Psoas muscle (tissue), 8 donors: ENCODE measurements around the gene TTC21B. TPM values are rescaled to one million over a fixed set of nuclear protein-coding genes. Genes with fewer than 3 reads are reported as not detected.
"Not testable (repeated sequence)": the region's sequence is repeated elsewhere in the genome, so short reads cannot be mapped to it uniquely, and the experiment has no call there.

ENCODE experiments used
- ATAC-seq, 4 donors: fragments of 200-7000 bp; cut with Tn5 transposase; one replicate each; pipeline ENCODE4 v1.9.1; 2020; ENCODE audit warnings: moderate library complexity in 3 of 4, mild to moderate bottlenecking in 2 of 4
- DNase-seq, 2 donors: peaks; one replicate each; pipeline ENCODE4 v3.0.0-alpha.2; 2020
- H3K27ac ChIP-seq: fragments of 200-600 bp; one replicate; pipeline ENCODE4 v1.8.0; 2022
- H3K27me3 ChIP-seq, 3 donors: fragments of 200-600 bp in 1 of 3; one replicate each; pipeline versions ENCODE4 v1.6.1 to v1.8.0; 2013 to 2022; ENCODE audit warnings: low read length in 2 of 3, mild to moderate bottlenecking in 2 of 3, moderate library complexity in 1 of 3; ENCODE audit not compliant: insufficient read depth in 3 of 3
- H3K36me3 ChIP-seq, 2 donors: fragments of 200-600 bp in 1 of 2; one replicate each; pipeline versions ENCODE4 v1.6.1 to v1.8.0; 2013 to 2022; ENCODE audit warnings: low read depth in 1 of 2, mild to moderate bottlenecking in 1 of 2, moderate library complexity in 1 of 2; ENCODE audit not compliant: insufficient read depth in 1 of 2
- H3K4me1 ChIP-seq: fragments of 200-600 bp; one replicate; pipeline ENCODE4 v1.8.0; 2022
- H3K4me3 ChIP-seq: fragments of 200-600 bp; one replicate; pipeline ENCODE4 v1.8.0; 2022; ENCODE audit warnings: mild to moderate bottlenecking
- H3K9me3 ChIP-seq: fragments of 200-600 bp; one replicate; pipeline ENCODE4 v1.8.0; 2022
- WGBS, 3 donors: extraction: QIAGEN DNeasy Blood & Tissue Kit; methylation state at CpG; one replicate each; pipeline versions ENCODE4 v1.1.6 to v1.1.7; 2013; 5-methylcytosine and 5-hydroxymethylcytosine counted together
- intact Hi-C, 2 donors: fragments of 100-400 bp; cut with DNase I; formaldehyde crosslinking; loops; one replicate each; pipeline versions ENCODE4 v1.11.0 to v1.14.2; 2022
- polyA plus RNA-seq, 3 donors: library from polyadenylated mRNA; stranded (reverse); fragments of 200-250 nt; gene quantifications; one replicate each; pipeline ENCODE4 v1.2.3, GENCODE V29; 2013
- total RNA-seq, 4 donors: library from RNA; stranded (reverse); fragmentation: NEBNext Ultra II Directional in 2 of 4; extraction: Animal tissue kit (Norgen Biotek cat#: 25700) in 2 of 4; gene quantifications; one replicate each; pipeline versions ENCODE4 v1.2.1 to v1.2.4, GENCODE V29; 2021 to 2023
- TF ChIP-seq, protein P1 (sequence below): fragments of 200-600 bp; IDR thresholded peaks from one replicate; pipeline ENCODE4 v1.8.0; 2022; ENCODE audit warnings: antibody characterized with exemption
- donor health status: healthy with polysubstance abuse.
- donor health status: DM: no; HTN: no; CAD: no; lungs with moderate emphysema.
- donor health status: Bipolar disorder and iron deficiency.
- donor health status: healthy.
- donor health status: DM: yes; HTN: yes; CAD: no.
- donor health status: DM: no; HTN: no; CAD: no.
- donor health status: DM: no; HTN: no; CAD: no.
- donor health status: DM: yes; HTN: yes; CAD: no.

Gene TTC21B
- total and polyA plus RNA-seq, 7 donors, result 2.6 to 16.7 (median 10.6) TPM

DNA sequence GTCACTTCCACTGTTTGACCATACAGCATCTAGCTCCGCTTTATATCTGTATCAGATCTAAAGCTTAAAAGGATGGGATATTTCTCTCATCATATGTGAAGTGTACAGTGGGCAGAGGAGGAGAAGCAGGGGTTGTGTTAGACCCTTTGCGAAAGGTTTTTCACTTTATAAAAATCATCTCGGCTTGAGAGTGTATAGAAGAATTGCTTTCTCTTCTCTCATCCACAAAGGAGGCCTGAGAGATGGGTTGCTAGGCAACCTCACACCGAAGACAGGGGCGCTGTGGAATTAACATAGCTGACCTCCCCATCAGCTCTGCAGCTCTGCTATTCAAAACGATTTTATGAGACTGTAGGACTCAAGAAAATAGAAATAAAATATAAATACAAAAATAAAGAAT, 89.3 kb downstream of the TTC21B start:
- Histone ChIP-seq H3K36me3 (peaks cover 0 to 8% of the 10 kb centered on the region in 2 donors), H3K27ac (no peak overlapping the region), H3K4me1 (no peaks in the 10 kb centered on the region), H3K4me3 (no peak overlapping the region), H3K27me3 (no peaks in the 10 kb centered on the region), H3K9me3 (no peaks in the 10 kb centered on the region)
- intact Hi-C loops, result no loop called here
- DNase-seq, result no peak
- no peak for ATAC-seq
- TF ChIP-seq, protein P1, sequence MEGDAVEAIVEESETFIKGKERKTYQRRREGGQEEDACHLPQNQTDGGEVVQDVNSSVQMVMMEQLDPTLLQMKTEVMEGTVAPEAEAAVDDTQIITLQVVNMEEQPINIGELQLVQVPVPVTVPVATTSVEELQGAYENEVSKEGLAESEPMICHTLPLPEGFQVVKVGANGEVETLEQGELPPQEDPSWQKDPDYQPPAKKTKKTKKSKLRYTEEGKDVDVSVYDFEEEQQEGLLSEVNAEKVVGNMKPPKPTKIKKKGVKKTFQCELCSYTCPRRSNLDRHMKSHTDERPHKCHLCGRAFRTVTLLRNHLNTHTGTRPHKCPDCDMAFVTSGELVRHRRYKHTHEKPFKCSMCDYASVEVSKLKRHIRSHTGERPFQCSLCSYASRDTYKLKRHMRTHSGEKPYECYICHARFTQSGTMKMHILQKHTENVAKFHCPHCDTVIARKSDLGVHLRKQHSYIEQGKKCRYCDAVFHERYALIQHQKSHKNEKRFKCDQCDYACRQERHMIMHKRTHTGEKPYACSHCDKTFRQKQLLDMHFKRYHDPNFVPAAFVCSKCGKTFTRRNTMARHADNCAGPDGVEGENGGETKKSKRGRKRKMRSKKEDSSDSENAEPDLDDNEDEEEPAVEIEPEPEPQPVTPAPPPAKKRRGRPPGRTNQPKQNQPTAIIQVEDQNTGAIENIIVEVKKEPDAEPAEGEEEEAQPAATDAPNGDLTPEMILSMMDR, result no peak
- 58 to 66% (median 62%) methylated on average over 6 of the region's 6 CpGs for WGBS, 3 donors

DNA sequence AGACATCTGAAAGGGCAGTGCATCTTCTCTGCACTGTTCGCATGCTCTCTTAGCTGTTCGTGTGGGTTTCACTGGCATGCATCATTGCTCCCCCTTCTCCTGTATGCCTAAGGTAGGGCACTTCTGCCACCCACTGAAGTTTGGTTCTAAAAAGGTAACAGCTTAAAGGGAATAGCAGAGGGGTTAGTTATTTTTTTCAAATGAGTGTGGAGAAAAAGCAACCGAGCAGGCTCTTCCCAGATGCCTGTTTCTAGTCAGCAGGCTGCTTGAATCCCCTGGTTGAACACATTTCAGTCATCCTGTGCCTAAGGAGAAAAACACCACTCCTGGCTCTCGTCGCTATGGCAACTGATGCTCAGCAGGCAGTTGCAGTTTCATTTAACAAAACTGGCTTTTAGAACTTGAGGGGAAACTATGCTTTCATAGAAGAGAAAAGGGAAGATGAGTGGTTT, 89.7 kb downstream of the TTC21B start:
- DNase-seq (no peak), ATAC-seq (no peak)
- 77 to 78% (median 77%) methylated on average over 5 of the region's 5 CpGs for WGBS, 3 donors
- H3K36me3 ChIP-seq, result peaks cover 0 to 8% of the 10 kb centered on the region in 2 donors
- TF ChIP-seq, protein P1, result no peak
- no peaks in the 10 kb centered on the region for H3K4me1 ChIP-seq
- no peaks in the 10 kb centered on the region for H3K27me3 ChIP-seq
- H3K4me3 ChIP-seq, result no peak overlapping the region
- H3K27ac ChIP-seq, result no peak overlapping the region
- intact Hi-C loops, result no loop called here
- H3K9me3 ChIP-seq, result no peaks in the 10 kb centered on the region

DNA sequence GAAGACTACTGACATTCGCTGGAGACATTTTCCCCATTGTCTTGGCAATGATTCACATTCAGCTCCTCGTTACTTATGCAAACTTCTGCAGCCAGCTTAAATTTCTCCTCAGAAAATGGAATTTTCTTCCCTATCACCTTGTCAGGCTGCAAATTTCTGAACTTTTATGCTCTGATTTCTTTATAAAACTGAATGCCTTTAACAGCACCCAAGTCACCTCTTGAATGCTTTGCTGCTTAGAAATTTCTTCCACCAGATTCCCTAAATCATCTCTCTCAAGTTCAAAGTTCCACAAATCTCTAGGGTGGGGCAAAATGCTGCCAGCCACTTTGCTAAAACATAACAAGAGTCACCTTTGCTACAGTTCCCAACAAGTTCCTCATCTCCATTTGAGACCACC, 92.5 kb downstream of the TTC21B start:
- ATAC-seq, H3K27ac ChIP-seq, DNase-seq, H3K27me3 ChIP-seq, intact Hi-C loops, H3K9me3 ChIP-seq, H3K36me3 ChIP-seq, H3K4me1 ChIP-seq, H3K4me3 ChIP-seq: not testable (repeated sequence)
- WGBS, 3 donors, result 92 to 93% (median 93%) methylated on average over 2 of the region's 2 CpGs

DNA sequence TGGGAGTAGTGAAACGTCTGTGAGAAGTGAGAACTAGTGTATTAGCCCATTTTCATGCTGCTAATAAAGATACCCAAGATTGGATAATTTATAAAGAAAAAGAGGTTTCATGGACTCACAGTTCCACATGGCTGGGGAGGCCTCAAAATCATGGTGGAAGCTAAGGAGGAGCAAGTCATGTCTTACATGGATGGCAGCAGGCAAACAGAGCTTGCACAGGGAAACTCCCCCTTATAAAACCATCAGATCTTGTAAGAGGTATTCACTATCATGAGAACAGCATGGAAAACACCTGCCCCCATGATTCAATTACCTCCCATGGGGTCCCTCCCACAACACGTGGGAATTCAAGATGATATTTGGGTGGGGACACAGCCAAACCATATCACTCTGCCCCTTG, 93.9 kb downstream of the TTC21B start:
- H3K27ac ChIP-seq, H3K4me3 ChIP-seq, intact Hi-C loops, H3K4me1 ChIP-seq, H3K9me3 ChIP-seq, ATAC-seq, DNase-seq, H3K27me3 ChIP-seq, H3K36me3 ChIP-seq: not testable (repeated sequence)
- 82 to 90% (median 87%) methylated on average over 2 of the region's 2 CpGs for WGBS, 3 donors

DNA sequence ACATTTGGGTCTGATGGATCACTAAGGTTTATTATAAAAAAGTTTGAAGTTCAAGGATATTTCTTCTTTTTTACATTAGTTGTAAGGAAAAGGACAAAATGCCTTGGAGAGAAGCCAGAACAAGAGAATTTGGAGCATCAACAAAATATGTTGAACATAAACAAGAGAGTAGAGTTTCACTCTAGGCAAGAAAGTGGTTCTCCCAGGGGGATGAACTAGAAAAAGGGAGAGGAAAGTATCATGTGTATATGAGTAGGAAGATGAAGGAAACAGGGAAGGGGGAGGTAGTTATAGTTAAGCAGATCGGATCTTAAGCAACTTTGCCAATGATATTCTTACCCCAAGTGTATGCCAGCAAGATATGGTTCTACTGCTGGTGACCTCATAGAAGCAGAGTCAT, 95.7 kb downstream of the TTC21B start:
- no peaks in the 10 kb centered on the region for H3K36me3 ChIP-seq
- ATAC-seq, result no peak
- intact Hi-C loops, result no loop called here
- WGBS, 3 donors, result 64 to 75% (median 74%) methylated on average over 1 of the region's 1 CpG
- no peaks in the 10 kb centered on the region for H3K4me1 ChIP-seq
- no peaks in the 10 kb centered on the region for H3K27me3 ChIP-seq
- no peak overlapping the region for H3K4me3 ChIP-seq
- H3K9me3 ChIP-seq, result no peaks in the 10 kb centered on the region
- TF ChIP-seq, protein P1, result no peak
- no peak overlapping the region for H3K27ac ChIP-seq
- DNase-seq, result no peak

DNA sequence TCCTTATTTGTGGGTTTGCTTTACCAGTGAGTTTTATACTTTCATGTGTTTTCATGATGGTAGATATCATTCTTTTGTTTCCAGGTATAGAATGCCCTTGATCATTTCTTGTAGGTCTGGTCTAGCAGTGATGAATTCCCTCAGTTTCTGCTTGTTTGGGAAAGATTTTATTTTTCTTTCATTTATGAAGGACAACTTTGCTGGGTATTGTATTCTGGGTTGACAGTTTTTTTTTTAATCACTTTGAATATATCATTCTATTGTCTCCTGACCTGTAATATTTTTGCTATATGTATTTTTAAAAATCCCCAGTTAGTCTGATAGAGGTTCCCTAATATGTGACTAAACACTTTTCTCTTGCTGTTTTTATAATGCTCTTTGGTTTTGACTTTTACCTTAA, 101.2 kb downstream of the TTC21B start:
- Histone ChIP-seq H3K4me3 (no peak overlapping the region), H3K36me3 (no peaks in the 10 kb centered on the region), H3K4me1 (no peaks in the 10 kb centered on the region), H3K27ac (no peak overlapping the region), H3K27me3 (no peaks in the 10 kb centered on the region), H3K9me3 (peaks cover 20% of the 10 kb centered on the region)
- TF ChIP-seq, protein P1, result no peak
- DNase-seq (no peak), ATAC-seq (no peak)
- intact Hi-C loops, result no loop called here
